Neuronal stem cell (in vitro differentiated cells): ENCODE data around the gene ZRANB1. TPM values are rescaled to one million over a fixed set of nuclear protein-coding genes. Genes with fewer than 3 reads are reported as not detected.

Experiments used
- DNase-seq: peaks from one replicate; pipeline ENCODE4 v3.0.0-alpha.2; 2013; ENCODE audit warnings: low spot score
- H2AFZ ChIP-seq: one replicate; pipeline ENCODE4 v1.6.1; 2013; ENCODE audit warnings: mild to moderate bottlenecking, low read length, inconsistent platforms
- H2AK5ac ChIP-seq: 2 replicates; pipeline ENCODE4 v1.6.1; 2013; ENCODE audit warnings: low read depth, mild to moderate bottlenecking, inconsistent platforms, low read length, moderate library complexity, mixed read lengths
- H2BK120ac ChIP-seq: 2 replicates; pipeline ENCODE4 v1.6.1; 2013; ENCODE audit warnings: low read depth, mild to moderate bottlenecking, inconsistent platforms, low read length, moderate library complexity, mixed read lengths
- H2BK12ac ChIP-seq: one replicate; pipeline ENCODE4 v1.6.1; 2013; ENCODE audit warnings: low read length, inconsistent platforms
- H2BK15ac ChIP-seq: 2 replicates; pipeline ENCODE4 v1.6.1; 2013; ENCODE audit warnings: mild to moderate bottlenecking, low read length, inconsistent platforms, mixed read lengths
- H2BK5ac ChIP-seq: one replicate; pipeline ENCODE4 v1.6.1; 2013; ENCODE audit warnings: inconsistent platforms, mild to moderate bottlenecking, low read length, moderate library complexity
- H3K14ac ChIP-seq: one replicate; pipeline ENCODE4 v1.6.1; 2013; ENCODE audit warnings: low read length, inconsistent platforms
- H3K18ac ChIP-seq: 2 replicates; pipeline ENCODE4 v1.6.1; 2013; ENCODE audit warnings: low read length, inconsistent platforms
- H3K23ac ChIP-seq: 2 replicates; pipeline ENCODE4 v1.6.1; 2013; ENCODE audit warnings: low read depth, mild to moderate bottlenecking, mixed read lengths, low read length, inconsistent platforms; ENCODE audit not compliant: poor library complexity
- H3K27ac ChIP-seq: replicated peaks from 3 replicates; pipeline ENCODE4 v1.5.1; 2013; ENCODE audit warnings: low read length, inconsistent platforms
- H3K27me3 ChIP-seq, 3 experiments: 2 replicates each; pipeline ENCODE4 v1.6.1; 2013; ENCODE audit warnings: low read length in 3 of 3, mild to moderate bottlenecking in 2 of 3, inconsistent platforms in 1 of 3, low read depth in 1 of 3, mixed read lengths in 1 of 3, moderate library complexity in 1 of 3; ENCODE audit not compliant: control insufficient read depth in 3 of 3, insufficient read depth in 3 of 3
- H3K36me3 ChIP-seq, 2 donors: replicated peaks in 1 of 2; 2 replicates each; pipeline ENCODE4 v1.6.1; 2013; ENCODE audit warnings: low read length in 2 of 2; ENCODE audit not compliant: control insufficient read depth in 2 of 2, insufficient read depth in 2 of 2
- H3K4ac ChIP-seq: 2 replicates; pipeline ENCODE4 v1.6.1; 2013; ENCODE audit warnings: inconsistent platforms, mild to moderate bottlenecking, low read length, moderate library complexity
- H3K4me1 ChIP-seq, 2 donors: 1 replicate in 1 of 2; 2 replicates in 1 of 2; pipeline ENCODE4 v1.6.1; 2013; ENCODE audit warnings: low read length in 2 of 2, low read depth in 1 of 2; ENCODE audit not compliant: control insufficient read depth in 2 of 2, insufficient read depth in 1 of 2
- H3K4me2 ChIP-seq: one replicate; pipeline ENCODE4 v1.6.1; 2013; ENCODE audit warnings: mild to moderate bottlenecking, low read length, inconsistent platforms; ENCODE audit not compliant: insufficient read depth, poor library complexity, severe bottlenecking
- H3K4me3 ChIP-seq, 2 donors: 2 replicates each; pipeline ENCODE4 v1.5.1; 2013; ENCODE audit warnings: low read length in 2 of 2, mild to moderate bottlenecking in 2 of 2, inconsistent platforms in 1 of 2, moderate library complexity in 1 of 2
- H3K79me1 ChIP-seq: one replicate; pipeline ENCODE4 v1.6.1; 2013; ENCODE audit warnings: low read depth, mild to moderate bottlenecking, inconsistent platforms, low read length, moderate library complexity
- H3K9ac ChIP-seq: one replicate; pipeline ENCODE4 v1.6.1; 2013; ENCODE audit warnings: mild to moderate bottlenecking, low read depth, low read length, inconsistent platforms; ENCODE audit not compliant: poor library complexity
- H3K9me3 ChIP-seq, 2 donors: replicated peaks in 1 of 2; 2 replicates each; pipeline versions ENCODE3 to v1.6.1; 2013; ENCODE audit warnings: low read length in 2 of 2, mild to moderate bottlenecking in 2 of 2, inconsistent platforms in 1 of 2, low read depth in 1 of 2, mixed read lengths in 1 of 2, moderate library complexity in 1 of 2; ENCODE audit not compliant: control insufficient read depth in 2 of 2, insufficient read depth in 1 of 2
- H4K8ac ChIP-seq: one replicate; pipeline ENCODE4 v1.6.1; 2013; ENCODE audit warnings: low read depth, mild to moderate bottlenecking, inconsistent platforms, low read length, moderate library complexity
- H4K91ac ChIP-seq: one replicate; pipeline ENCODE4 v1.6.1; 2013; ENCODE audit warnings: low read length, low read depth, mild to moderate bottlenecking, inconsistent platforms; ENCODE audit not compliant: poor library complexity
- WGBS, 2 donors: extraction: QIAGEN DNeasy Blood & Tissue Kit; methylation state at CpG; one replicate each; pipeline ENCODE4 v1.1.7; 2013; ENCODE audit warnings: missing lambda C conversion rate in 2 of 2, mixed read lengths in 1 of 2; ENCODE audit not compliant: insufficient read length in 2 of 2, insufficient replicate concordance in 1 of 2; ENCODE audit errors: extremely low coverage in 2 of 2; 5-methylcytosine and 5-hydroxymethylcytosine counted together
- polyA plus RNA-seq, 2 experiments: library from polyadenylated mRNA; stranded (reverse); fragments of 200-250 nt; gene quantifications; one replicate each; pipeline ENCODE4 v1.2.3, GENCODE V29; 2013

ZRANB1 gene
- 13.4 TPM for polyA plus RNA-seq (2013, experiment 1 of 2)
- 14.2 TPM for polyA plus RNA-seq (2013, experiment 2 of 2)

GRCh38 chr10:124941823-124942222, at the start of gene ZRANB1:
Gene ZRANB1 (plus strand): TSS chr10:124942123. CDS start chr10:124942494, 371 bp downstream.
- H3K27ac ChIP-seq, result no peak within 1 kb of the TSS
- H3K79me1 ChIP-seq, result peaks cover 3% of the 10 kb centered on the region
- H3K27me3 ChIP-seq, result no peaks in the 10 kb centered on the region
- no peak within 1 kb of the TSS for H3K14ac ChIP-seq
- H3K18ac ChIP-seq, result no peak within 1 kb of the TSS
- no peak within 1 kb of the TSS for H3K9ac ChIP-seq
- no peaks in the 10 kb centered on the region for H3K9me3 ChIP-seq
- no CpG with 5 or more reads among the region's 4 CpGs for WGBS, 2 donors
- H3K4me3 ChIP-seq, result no peak within 1 kb of the TSS
- no peak within 1 kb of the TSS for H2BK120ac ChIP-seq
- H3K4me1 ChIP-seq, result no peaks in the 10 kb centered on the region
- no peak within 1 kb of the TSS for H2BK15ac ChIP-seq
- no peak within 1 kb of the TSS for H3K4ac ChIP-seq
- H4K91ac ChIP-seq, result no peak within 1 kb of the TSS
- H3K23ac ChIP-seq, result no peak within 1 kb of the TSS
- no peak within 1 kb of the TSS for H2BK5ac ChIP-seq
- H4K8ac ChIP-seq, result no peak within 1 kb of the TSS
- H3K36me3 ChIP-seq, result peaks cover 2 to 40% of the 10 kb centered on the region in 2 donors
- no peak for DNase-seq
- no peak within 1 kb of the TSS for H2AK5ac ChIP-seq
- no peak within 1 kb of the TSS for H3K4me2 ChIP-seq
- no peak within 1 kb of the TSS for H2AFZ ChIP-seq
- H2BK12ac ChIP-seq, result no peak within 1 kb of the TSS

- Histone ChIP-seq H3K4me3 (no peak overlapping the region), H3K4me1 (peaks cover 0 to 2% of the 10 kb centered on the region in 2 donors), H3K4ac (no peak overlapping the region), H3K36me3 (no peaks in the 10 kb centered on the region), H3K18ac (no peak overlapping the region), H3K9me3 (no peaks in the 10 kb centered on the region), H3K14ac (no peak overlapping the region), H3K27ac (no peak overlapping the region), H2AFZ (no peak overlapping the region), H2BK15ac (no peak overlapping the region), H2BK12ac (no peak overlapping the region), H3K27me3 (no peaks in the 10 kb centered on the region), H2AK5ac (no peak overlapping the region), H3K79me1 (no peaks in the 10 kb centered on the region), H4K8ac (no peak overlapping the region), H3K23ac (no peak overlapping the region), H2BK5ac (no peak overlapping the region), H3K9ac (no peak overlapping the region), H3K4me2 (no peak overlapping the region), H4K91ac (no peak overlapping the region), H2BK120ac (no peak overlapping the region)
- no peak for DNase-seq
- WGBS, 2 donors, result no CpG with 5 or more reads among the region's 2 CpGs
Observed at GRCh38 chr10:124892905-124893304, 49.0 kb upstream of the ZRANB1 start.

- H2AK5ac ChIP-seq, result no peak overlapping the region
- no peak overlapping the region for H2BK15ac ChIP-seq
- no peaks in the 10 kb centered on the region for H3K9me3 ChIP-seq
- no peak overlapping the region for H3K18ac ChIP-seq
- no peak overlapping the region for H3K27ac ChIP-seq
- no peaks in the 10 kb centered on the region for H3K36me3 ChIP-seq
- peaks cover 0 to 2% (median 0%) of the 10 kb centered on the region in 3 experiments for H3K27me3 ChIP-seq
- H3K4me2 ChIP-seq, result no peak overlapping the region
- no peak overlapping the region for H3K9ac ChIP-seq
- no peak overlapping the region for H3K4me3 ChIP-seq
- H2BK120ac ChIP-seq, result no peak overlapping the region
- DNase-seq, result no peak
- H2BK12ac ChIP-seq, result no peak overlapping the region
- H2BK5ac ChIP-seq, result no peak overlapping the region
- no peak overlapping the region for H4K8ac ChIP-seq
- peaks cover 0 to 2% of the 10 kb centered on the region in 2 donors for H3K4me1 ChIP-seq
- no peak overlapping the region for H3K4ac ChIP-seq
- H2AFZ ChIP-seq, result no peak overlapping the region
- no peaks in the 10 kb centered on the region for H3K79me1 ChIP-seq
- no CpG with 5 or more reads among the region's 13 CpGs for WGBS, 2 donors
- no peak overlapping the region for H4K91ac ChIP-seq
- no peak overlapping the region for H3K14ac ChIP-seq
- H3K23ac ChIP-seq, result no peak overlapping the region
Observed at GRCh38 chr10:124894569-124895215, 47.2 kb upstream of the ZRANB1 start.

DNA sequence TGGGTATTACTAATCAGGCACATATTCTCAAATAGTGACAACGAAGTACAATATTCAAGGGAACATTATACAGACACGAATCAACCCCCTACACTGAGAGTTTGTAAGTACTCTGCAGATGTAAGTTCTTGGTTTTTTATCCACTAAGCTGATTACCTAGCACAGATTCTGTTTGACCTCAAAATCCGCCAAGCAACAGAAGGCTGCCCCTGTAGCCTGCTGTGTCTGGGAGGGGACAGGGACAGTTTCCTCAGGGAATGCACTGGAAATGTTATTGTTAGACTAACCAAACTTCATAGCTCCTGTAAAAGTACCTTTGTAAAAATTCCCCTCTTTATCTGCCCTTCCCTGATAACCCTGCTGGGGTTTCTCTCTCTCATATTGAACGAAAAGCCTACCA, 45.2 kb upstream of the ZRANB1 start:
- no peaks in the 10 kb centered on the region for H3K79me1 ChIP-seq

More for the DNA sequence above, 45.2 kb upstream of the ZRANB1 start:
- no peak for DNase-seq
- Histone ChIP-seq H2BK15ac (no peak overlapping the region), H4K8ac (no peak overlapping the region), H3K4me2 (no peak overlapping the region), H3K36me3 (no peaks in the 10 kb centered on the region), H3K14ac (no peak overlapping the region), H3K23ac (no peak overlapping the region), H3K9ac (no peak overlapping the region), H3K27ac (no peak overlapping the region), H4K91ac (no peak overlapping the region), H2AFZ (no peak overlapping the region), H3K4me1 (no peaks in the 10 kb centered on the region), H3K27me3 (peaks cover 0 to 2% (median 0%) of the 10 kb centered on the region in 3 experiments), H3K4me3 (no peak overlapping the region), H3K9me3 (no peaks in the 10 kb centered on the region), H2BK12ac (no peak overlapping the region), H2AK5ac (no peak overlapping the region), H3K4ac (no peak overlapping the region), H2BK120ac (no peak overlapping the region), H3K18ac (no peak overlapping the region), H2BK5ac (no peak overlapping the region)
- WGBS, 2 donors, result no CpG with 5 or more reads among the region's 4 CpGs
